GM06990 (cell line): ENCODE data around the gene SNRNP200.

ENCODE experiments used
- DNase-seq: peaks from one replicate; pipeline ENCODE4 v3.0.0-alpha.2; 2011; ENCODE audit not compliant: insufficient read length; ENCODE audit errors: extremely low read depth
- H3K27me3 ChIP-seq: replicated peaks from 2 replicates; pipeline ENCODE4 v1.6.0; 2011; ENCODE audit warnings: low read length; ENCODE audit not compliant: control insufficient read depth, insufficient read depth
- H3K36me3 ChIP-seq: 2 replicates; pipeline ENCODE4 v1.5.1; 2011; ENCODE audit warnings: low read length; ENCODE audit not compliant: control insufficient read depth, insufficient read depth
- H3K4me3 ChIP-seq: replicated peaks from 2 replicates; pipeline ENCODE4 v1.5.1; 2011; ENCODE audit warnings: low read depth, mild to moderate bottlenecking, control low read depth, low read length
- CTCF ChIP-seq: IDR thresholded peaks from 2 replicates; pipeline ENCODE4 v1.5.1; 2011; ENCODE audit warnings: low read length, control low read depth, mild to moderate bottlenecking, inconsistent platforms; ENCODE audit not compliant: insufficient read depth, poor library complexity, severe bottlenecking

Gene SNRNP200

DNA sequence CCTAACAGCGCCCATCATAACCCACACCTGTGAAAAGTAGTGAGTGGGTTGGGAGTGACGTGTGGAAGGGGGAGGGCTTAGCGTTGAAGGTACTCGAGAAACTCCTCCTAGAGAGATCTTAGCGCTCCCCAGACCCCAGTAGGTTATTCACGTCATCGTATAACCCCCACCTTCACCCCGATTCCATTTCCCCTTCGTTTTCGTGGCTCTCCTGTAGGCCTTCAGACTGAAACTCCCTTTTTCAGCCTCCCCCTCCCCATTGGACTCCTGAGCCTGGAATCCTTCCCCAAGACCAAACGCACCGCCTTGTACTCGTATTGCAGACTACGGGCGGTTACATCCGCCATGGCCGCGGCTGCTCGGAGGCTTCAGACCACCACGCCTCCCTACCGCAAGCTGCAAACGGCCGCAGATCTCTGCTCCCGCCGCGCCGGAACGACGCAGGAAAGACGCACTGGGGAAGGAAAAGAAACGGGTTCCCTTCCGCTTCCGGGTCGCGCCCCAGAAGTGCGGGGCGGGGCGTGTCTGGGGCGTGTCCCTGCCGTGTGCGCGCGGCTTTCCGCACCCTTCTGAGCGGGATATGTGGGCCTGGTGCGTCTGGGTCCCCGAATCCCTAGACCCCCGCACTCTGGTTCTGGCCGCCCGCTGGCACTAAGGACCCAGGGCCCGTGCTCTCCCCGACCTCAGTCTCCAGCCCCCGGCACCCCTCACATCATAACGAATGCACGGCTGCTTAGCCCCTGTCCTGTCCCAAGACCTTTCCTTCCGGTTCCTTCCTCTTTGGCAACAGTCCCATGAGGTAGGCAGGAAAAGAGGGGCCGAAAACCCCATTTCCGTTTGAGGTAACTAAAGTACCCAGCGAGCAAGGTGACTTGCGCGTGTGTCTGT lies at the start of gene SNRNP200:
SNRNP200 (minus strand) TSS at position 456 of the 888 bp plus-strand sequence; CDS start at position 347, 109 bp downstream.
- peak; percentile 93 for DNase-seq
- Histone ChIP-seq H3K36me3 (peaks cover 17% of the 10 kb centered on the region), H3K27me3 (no peaks in the 10 kb centered on the region), H3K4me3 (peak within 1 kb of the TSS; percentile 98)
- no peak for TF ChIP-seq CTCF

GRCh38 chr2:96354492-96354891 lies 49.1 kb upstream of the SNRNP200 start:
- no peak overlapping the region for H3K4me3 ChIP-seq
- H3K27me3 ChIP-seq = no peaks in the 10 kb centered on the region
- H3K36me3 ChIP-seq = peaks cover 28% of the 10 kb centered on the region
- no peak for DNase-seq
- no peak for TF ChIP-seq CTCF

GRCh38 chr2:96353606-96354101 lies 48.3 kb upstream of the SNRNP200 start:
- no peaks in the 10 kb centered on the region for H3K27me3 ChIP-seq
- no peak overlapping the region for H3K4me3 ChIP-seq
- no peak for TF ChIP-seq CTCF
- no peak for DNase-seq
- peaks cover 21% of the 10 kb centered on the region for H3K36me3 ChIP-seq

DNA sequence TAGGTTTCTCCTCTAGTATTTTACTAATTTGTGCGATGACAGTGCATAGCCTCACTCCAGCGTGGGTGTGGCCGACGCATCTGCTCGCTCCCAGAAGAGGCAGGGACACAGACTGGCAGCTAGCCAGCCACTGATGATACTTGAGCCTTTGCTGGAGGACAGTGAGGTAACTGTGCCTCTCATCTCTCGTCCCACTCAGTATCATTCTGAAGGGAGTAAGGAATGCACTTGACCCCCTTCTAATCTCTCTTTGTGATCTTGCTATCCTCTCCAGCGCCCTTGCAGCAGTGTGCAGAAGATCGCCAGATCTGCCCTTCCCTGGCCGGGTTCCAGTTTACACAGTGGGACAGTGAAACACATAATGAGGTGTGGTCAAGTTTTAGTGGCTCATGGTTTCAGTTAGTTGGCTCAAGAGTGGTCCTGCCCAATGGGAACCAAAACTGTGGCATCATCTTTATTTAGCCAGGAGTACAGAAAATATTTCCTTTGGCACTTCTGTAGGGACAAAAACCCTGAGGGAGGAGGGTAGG lies 47.8 kb upstream of the SNRNP200 start:
- TF ChIP-seq CTCF = no peak
- H3K4me3 ChIP-seq = no peak overlapping the region
- H3K27me3 ChIP-seq = no peaks in the 10 kb centered on the region
- no peak for DNase-seq
- peaks cover 21% of the 10 kb centered on the region for H3K36me3 ChIP-seq

DNA sequence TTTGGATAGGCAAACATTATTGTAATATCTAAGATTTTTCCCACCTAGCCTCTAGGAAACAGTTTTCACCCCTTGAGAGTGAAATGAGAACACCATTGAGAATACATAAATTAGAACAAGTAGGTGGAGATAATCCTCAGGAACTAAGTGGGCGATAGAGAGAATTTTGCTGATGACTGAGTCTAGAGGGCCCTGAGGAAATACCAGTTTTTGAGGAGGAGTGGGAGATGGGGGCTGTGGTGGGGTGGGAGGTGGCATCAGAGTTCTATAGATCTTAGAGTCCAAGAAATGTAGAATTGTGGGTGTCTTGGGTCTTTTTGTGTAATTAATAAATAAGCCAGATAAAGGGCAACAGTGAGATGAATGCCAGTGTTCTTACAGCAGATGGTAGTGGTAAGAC lies 42.0 kb upstream of the SNRNP200 start:
- no peak for TF ChIP-seq CTCF
- peaks cover 21% of the 10 kb centered on the region for H3K36me3 ChIP-seq

More for the DNA sequence above, 42.0 kb upstream of the SNRNP200 start:
- Histone ChIP-seq H3K4me3 (no peak overlapping the region), H3K27me3 (no peaks in the 10 kb centered on the region)
- DNase-seq = no peak
